NT2/D1 (cell line): ENCODE results near the gene FAM171A1.
"Not testable (repeated sequence)": the region's sequence is repeated elsewhere in the genome, so short reads cannot be mapped to it uniquely, and the experiment has no call there.

ENCODE experiments used
- DNase-seq: peaks from one replicate; pipeline ENCODE4 v3.0.0-alpha.2; 2011; ENCODE audit warnings: low read depth, low spot score
- H3K27me3 ChIP-seq: 2 replicates; pipeline ENCODE4 v1.6.0; 2011; ENCODE audit warnings: mild to moderate bottlenecking; ENCODE audit not compliant: insufficient read length, insufficient read depth
- H3K36me3 ChIP-seq: 2 replicates; pipeline ENCODE4 v1.6.1; 2011; ENCODE audit warnings: mild to moderate bottlenecking, low read length, mixed read lengths; ENCODE audit not compliant: insufficient read depth, insufficient read length
- H3K4me1 ChIP-seq: 2 replicates; pipeline ENCODE4 v1.5.1; 2011; ENCODE audit not compliant: insufficient read depth, insufficient read length
- H3K4me3 ChIP-seq: 2 replicates; pipeline ENCODE4 v1.5.1; 2011; ENCODE audit warnings: low read depth; ENCODE audit not compliant: insufficient read length
- H3K9ac ChIP-seq: 2 replicates; pipeline ENCODE4 v1.6.0; 2011; ENCODE audit warnings: low read depth; ENCODE audit not compliant: insufficient read length
- H3K9me3 ChIP-seq: 2 replicates; pipeline ENCODE4 v1.5.1; 2011; ENCODE audit warnings: mild to moderate bottlenecking, low read length; ENCODE audit not compliant: insufficient read depth
- SUZ12 ChIP-seq: IDR thresholded peaks from 2 replicates; pipeline ENCODE4 v1.6.1; 2011; ENCODE audit not compliant: insufficient read length, insufficient read depth; ENCODE audit errors: extremely low read depth
- YY1 ChIP-seq: IDR thresholded peaks from 2 replicates; pipeline ENCODE4 v1.6.1; 2011; ENCODE audit not compliant: insufficient read length, insufficient read depth
- ZNF274 ChIP-seq: IDR thresholded peaks from 2 replicates; pipeline ENCODE4 v1.6.1; 2011; ENCODE audit warnings: mild to moderate bottlenecking, low read depth, low read length

The FAM171A1 gene

DNA sequence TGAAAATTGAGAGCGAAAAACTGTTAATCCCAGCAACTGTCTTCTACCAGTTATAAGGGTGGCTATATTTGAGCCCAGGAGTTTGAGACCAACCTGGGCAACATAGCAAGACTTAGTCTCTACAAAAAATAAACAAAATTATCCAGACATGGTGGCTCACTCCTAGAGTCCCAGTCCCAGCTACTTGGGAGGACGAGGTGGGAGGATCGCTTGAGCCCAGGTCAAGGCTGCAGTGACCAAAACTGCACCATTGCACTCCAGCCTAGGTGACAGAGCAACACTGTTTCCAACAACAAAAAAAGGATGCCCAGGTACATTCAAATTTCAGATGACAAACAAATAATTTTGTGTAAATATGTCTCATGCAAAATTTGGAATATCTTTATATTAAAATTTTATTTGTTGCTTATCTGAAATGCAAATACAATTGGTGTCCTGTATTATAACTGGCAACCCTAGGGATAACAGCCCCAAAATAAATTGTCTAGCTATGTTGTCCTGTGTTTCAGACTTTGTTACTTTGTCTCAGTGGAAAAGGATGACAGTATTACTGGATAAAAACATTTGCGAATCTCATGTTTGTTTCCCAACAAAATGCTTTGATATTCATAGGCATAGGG is 26.7 kb downstream of the FAM171A1 start:
- H3K4me3 ChIP-seq, result no peak overlapping the region
- no peaks in the 10 kb centered on the region for H3K9me3 ChIP-seq
- H3K36me3 ChIP-seq, result no peaks in the 10 kb centered on the region
- no peaks in the 10 kb centered on the region for H3K27me3 ChIP-seq
- H3K9ac ChIP-seq, result no peak overlapping the region
- TF ChIP-seq ZNF274, result no peak
- no peak for TF ChIP-seq SUZ12
- TF ChIP-seq YY1, result no peak
- H3K4me1 ChIP-seq, result peaks cover 2% of the 10 kb centered on the region
- no peak for DNase-seq

DNA sequence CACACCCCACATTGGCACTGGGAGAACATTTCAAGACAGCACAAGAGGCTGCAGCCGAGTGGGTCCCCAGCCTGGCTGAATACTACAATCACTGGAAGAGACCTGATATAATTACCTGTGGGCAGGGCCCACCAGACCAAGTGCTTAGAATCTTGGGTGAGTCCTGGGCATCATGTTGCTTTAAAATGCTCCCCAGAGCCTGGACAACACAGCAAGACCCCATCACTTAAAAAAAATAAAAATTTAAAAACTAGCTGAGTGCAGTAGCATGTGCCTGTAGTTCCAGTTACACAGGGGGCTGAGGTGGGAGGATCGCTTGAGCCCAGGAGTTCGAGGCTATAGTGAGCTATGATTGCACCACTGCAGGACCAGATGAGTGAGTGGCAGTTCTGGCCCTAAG is 28.1 kb downstream of the FAM171A1 start:
- DNase-seq, result no peak
- Histone ChIP-seq H3K27me3 (no peaks in the 10 kb centered on the region), H3K36me3 (no peaks in the 10 kb centered on the region), H3K9ac (no peak overlapping the region), H3K9me3 (no peaks in the 10 kb centered on the region), H3K4me1 (no peaks in the 10 kb centered on the region), H3K4me3 (no peak overlapping the region)
- TF ChIP-seq YY1 (no peak), ZNF274 (no peak), SUZ12 (no peak)

GRCh38 chr10:15341502-15342128 is 29.5 kb downstream of the FAM171A1 start:
- TF ChIP-seq SUZ12 (no peak), ZNF274 (no peak), YY1 (no peak)
- H3K9ac ChIP-seq, result no peak overlapping the region
- no peaks in the 10 kb centered on the region for H3K9me3 ChIP-seq
- no peak overlapping the region for H3K4me3 ChIP-seq
- H3K4me1 ChIP-seq, result no peaks in the 10 kb centered on the region
- no peak for DNase-seq
- H3K36me3 ChIP-seq, result no peaks in the 10 kb centered on the region
- no peaks in the 10 kb centered on the region for H3K27me3 ChIP-seq

GRCh38 chr10:15339892-15340291 is 31.2 kb downstream of the FAM171A1 start:
- no peak overlapping the region for H3K4me3 ChIP-seq
- H3K9me3 ChIP-seq, result no peaks in the 10 kb centered on the region
- H3K9ac ChIP-seq, result no peak overlapping the region
- TF ChIP-seq YY1 (no peak), SUZ12 (no peak), ZNF274 (no peak)
- no peaks in the 10 kb centered on the region for H3K4me1 ChIP-seq
- no peaks in the 10 kb centered on the region for H3K27me3 ChIP-seq
- H3K36me3 ChIP-seq, result no peaks in the 10 kb centered on the region
- no peak for DNase-seq

DNA sequence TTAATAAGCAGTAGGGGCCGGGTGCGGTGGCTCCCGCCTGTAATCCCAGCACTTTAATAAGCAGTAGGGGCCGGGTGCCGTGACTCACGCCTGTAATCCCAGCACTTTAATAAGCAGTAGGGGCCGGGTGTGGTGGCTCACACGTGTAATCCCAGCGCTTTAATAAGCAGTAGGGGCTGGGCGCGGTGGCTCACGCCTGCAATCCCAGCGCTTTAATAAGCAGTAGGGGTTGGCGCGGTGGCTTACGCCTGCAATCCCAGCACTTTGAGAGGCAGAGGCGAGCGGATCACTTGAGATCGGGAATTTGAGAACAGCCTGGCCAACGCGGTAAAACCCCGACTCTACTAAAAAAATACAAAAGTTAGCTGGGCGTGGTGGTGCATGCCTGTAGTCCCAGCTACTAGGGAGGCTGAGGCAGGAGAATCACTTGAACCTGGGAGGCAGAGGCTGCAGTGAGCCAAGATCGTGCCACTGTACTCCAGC is 33.6 kb downstream of the FAM171A1 start:
- H3K4me1 ChIP-seq, H3K4me3 ChIP-seq, H3K27me3 ChIP-seq, H3K9ac ChIP-seq, H3K9me3 ChIP-seq, H3K36me3 ChIP-seq, DNase-seq: not testable (repeated sequence)

- no peaks in the 10 kb centered on the region for H3K4me1 ChIP-seq
- no peak for DNase-seq
- no peaks in the 10 kb centered on the region for H3K36me3 ChIP-seq
- H3K9me3 ChIP-seq, result no peaks in the 10 kb centered on the region
- no peak overlapping the region for H3K4me3 ChIP-seq
- H3K9ac ChIP-seq, result no peak overlapping the region
- H3K27me3 ChIP-seq, result no peaks in the 10 kb centered on the region
- TF ChIP-seq SUZ12, result no peak
Measured at GRCh38 chr10:15336211-15336610, 34.9 kb downstream of the FAM171A1 start.

DNA sequence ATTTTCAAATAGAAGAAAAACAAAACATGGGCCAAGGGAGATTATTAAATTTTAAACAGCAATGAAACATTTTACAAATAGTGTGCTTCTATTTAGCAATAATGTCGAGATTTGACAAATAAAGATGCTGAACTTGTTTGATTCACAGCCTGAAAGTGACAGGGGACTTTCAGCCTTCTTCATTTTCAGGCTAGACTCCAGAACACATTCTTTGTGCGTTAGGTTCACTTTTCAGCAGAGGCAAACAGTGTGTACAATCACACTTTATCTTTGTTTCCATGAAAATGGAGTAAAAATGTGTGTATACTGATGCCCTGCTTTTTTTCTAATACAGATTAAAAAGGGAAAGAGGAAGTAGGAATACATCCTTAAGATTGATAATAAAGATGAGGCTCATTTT is 35.6 kb downstream of the FAM171A1 start:
- Histone ChIP-seq H3K27me3 (no peaks in the 10 kb centered on the region), H3K9ac (no peak overlapping the region), H3K4me3 (no peak overlapping the region), H3K36me3 (no peaks in the 10 kb centered on the region), H3K9me3 (no peaks in the 10 kb centered on the region), H3K4me1 (no peaks in the 10 kb centered on the region)
- TF ChIP-seq SUZ12, result no peak
- no peak for TF ChIP-seq YY1
- TF ChIP-seq ZNF274, result no peak
- no peak for DNase-seq
